AG08395 (cell line): ENCODE results near the gene COL5A2.

Experiments
- DNase-seq: peaks from one replicate; pipeline ENCODE4 v3.0.0; 2012; ENCODE audit warnings: mixed read lengths, low spot score

The COL5A2 gene

GRCh38 chr2:189147361-189147760 lies 32.2 kb downstream of the COL5A2 start:
- no peak for DNase-seq

GRCh38 chr2:189146553-189146952 lies 33.0 kb downstream of the COL5A2 start:
- DNase-seq: no peak

GRCh38 chr2:189144700-189145211 lies 34.8 kb downstream of the COL5A2 start:
- DNase-seq: peak; percentile 21

GRCh38 chr2:189143925-189144324 lies 35.6 kb downstream of the COL5A2 start:
- peak; percentile 57 for DNase-seq

GRCh38 chr2:189142893-189143759 lies 36.4 kb downstream of the COL5A2 start:
- peak; percentile 25 for DNase-seq

GRCh38 chr2:189138800-189139199 lies 40.8 kb downstream of the COL5A2 start:
- DNase-seq: no peak

- DNase-seq: no peak
These were observed 42.0 kb downstream of the COL5A2 start for GRCh38 chr2:189137519-189137918.

- no peak for DNase-seq
These were observed 45.1 kb downstream of the COL5A2 start for GRCh38 chr2:189134485-189134884.

- no peak for DNase-seq
These were observed 47.6 kb downstream of the COL5A2 start for GRCh38 chr2:189131991-189132390.

GRCh38 chr2:189129971-189130370 lies 49.6 kb downstream of the COL5A2 start:
- DNase-seq: peak; percentile 79

GRCh38 chr2:189128970-189129369 lies 50.6 kb downstream of the COL5A2 start:
- DNase-seq: peak; percentile 11

GRCh38 chr2:189127756-189128155 lies 51.8 kb downstream of the COL5A2 start:
- no peak for DNase-seq

GRCh38 chr2:189125195-189125594 lies 54.4 kb downstream of the COL5A2 start:
- no peak for DNase-seq

- DNase-seq: no peak
These were observed 55.4 kb downstream of the COL5A2 start for GRCh38 chr2:189124175-189124574.

- no peak for DNase-seq
These were observed 61.2 kb downstream of the COL5A2 start for GRCh38 chr2:189118386-189118785.

GRCh38 chr2:189116979-189117378 lies 62.6 kb downstream of the COL5A2 start:
- no peak for DNase-seq

- no peak for DNase-seq
These were observed 63.5 kb downstream of the COL5A2 start for GRCh38 chr2:189116087-189116486.

- DNase-seq: peak; percentile 9
These were observed 64.4 kb downstream of the COL5A2 start for GRCh38 chr2:189115126-189115525.

- no peak for DNase-seq
These were observed 65.6 kb downstream of the COL5A2 start for GRCh38 chr2:189113963-189114362.

GRCh38 chr2:189111063-189111715 lies 68.4 kb downstream of the COL5A2 start:
- DNase-seq: no peak

- no peak for DNase-seq
These were observed 69.6 kb downstream of the COL5A2 start for GRCh38 chr2:189109921-189110397.

- DNase-seq: no peak
These were observed 74.6 kb downstream of the COL5A2 start for GRCh38 chr2:189104934-189105333.

GRCh38 chr2:189102735-189103134 lies 76.8 kb downstream of the COL5A2 start:
- DNase-seq: no peak
